ENCODE results near the gene MDM2.

GRCh38 chr12:68812553-68813241 is 4.7 kb downstream of the MDM2 start:
- TF ChIP-seq POLR2A (IDR thresholded peaks at IDR 0.05) (no peak), CTCF (IDR thresholded peaks at IDR 0.05) (no peak)

Measured in gastroesophageal sphincter (tissue), 3 donors.